ENCODE data around the gene DDX10.

The DDX10 gene

GRCh38 chr11:108923413-108923812, 258.5 kb downstream of the DDX10 start:
- H3K27ac ChIP-seq, result no peak overlapping the region
- no peak overlapping the region for H3K9ac ChIP-seq (ENCODE audit: insufficient read length)
- no peaks in the 10 kb centered on the region for H3K9me3 ChIP-seq (ENCODE audit: low read depth, low read length)
- DNase-seq (ENCODE audit: low read depth, low spot score), result no peak
- H3K4me3 ChIP-seq, result no peak overlapping the region
- H3K36me3 ChIP-seq (ENCODE audit: insufficient read depth, low read length), result no peaks in the 10 kb centered on the region; the same call in 1 of the 2 replicates
- no peak for TF ChIP-seq POLR2AphosphoS5 (IDR thresholded peaks at IDR 0.05; ENCODE audit: borderline replicate concordance, low read depth, low read length)
- no peak for TF ChIP-seq FOXP2 (optimal IDR thresholded peaks at IDR 0.05; ENCODE audit: control extremely low read depth, extremely low read length, insufficient read depth)
- TF ChIP-seq EZH2 (IDR thresholded peaks at IDR 0.05), result no peak

GRCh38 chr11:108926171-108926840, 261.4 kb downstream of the DDX10 start:
- Histone ChIP-seq H3K4me3 (peak overlapping the region; percentile 29), H3K27ac (peak overlapping the region; percentile 4; the same call in 1 of the 2 replicates), H3K36me3 (ENCODE audit: insufficient read depth, low read length) (peaks cover 8% of the 10 kb centered on the region), H3K9me3 (ENCODE audit: low read depth, low read length) (no peaks in the 10 kb centered on the region), H3K9ac (ENCODE audit: insufficient read length) (no peak overlapping the region)
- no peak for DNase-seq (ENCODE audit: low read depth, low spot score)
- TF ChIP-seq FOXP2 (optimal IDR thresholded peaks at IDR 0.05; ENCODE audit: control extremely low read depth, extremely low read length, insufficient read depth) (no peak), POLR2AphosphoS5 (IDR thresholded peaks at IDR 0.05; ENCODE audit: borderline replicate concordance, low read depth, low read length) (no peak), EZH2 (IDR thresholded peaks at IDR 0.05) (no peak)

GRCh38 chr11:108926841-108927577, 262.1 kb downstream of the DDX10 start:
- peaks cover 8% of the 10 kb centered on the region for H3K36me3 ChIP-seq (ENCODE audit: insufficient read depth, low read length)
- H3K27ac ChIP-seq, result peak overlapping the region; percentile 4; the same call in 1 of the 2 replicates
- no peak overlapping the region for H3K4me3 ChIP-seq
- no peaks in the 10 kb centered on the region for H3K9me3 ChIP-seq (ENCODE audit: low read depth, low read length)
- no peak for TF ChIP-seq EZH2 (IDR thresholded peaks at IDR 0.05)
- TF ChIP-seq FOXP2 (optimal IDR thresholded peaks at IDR 0.05; ENCODE audit: control extremely low read depth, extremely low read length, insufficient read depth), result no peak
- no peak for TF ChIP-seq POLR2AphosphoS5 (IDR thresholded peaks at IDR 0.05; ENCODE audit: borderline replicate concordance, low read depth, low read length)
- DNase-seq (ENCODE audit: low read depth, low spot score), result no peak
- no peak overlapping the region for H3K9ac ChIP-seq (ENCODE audit: insufficient read length)

DNA sequence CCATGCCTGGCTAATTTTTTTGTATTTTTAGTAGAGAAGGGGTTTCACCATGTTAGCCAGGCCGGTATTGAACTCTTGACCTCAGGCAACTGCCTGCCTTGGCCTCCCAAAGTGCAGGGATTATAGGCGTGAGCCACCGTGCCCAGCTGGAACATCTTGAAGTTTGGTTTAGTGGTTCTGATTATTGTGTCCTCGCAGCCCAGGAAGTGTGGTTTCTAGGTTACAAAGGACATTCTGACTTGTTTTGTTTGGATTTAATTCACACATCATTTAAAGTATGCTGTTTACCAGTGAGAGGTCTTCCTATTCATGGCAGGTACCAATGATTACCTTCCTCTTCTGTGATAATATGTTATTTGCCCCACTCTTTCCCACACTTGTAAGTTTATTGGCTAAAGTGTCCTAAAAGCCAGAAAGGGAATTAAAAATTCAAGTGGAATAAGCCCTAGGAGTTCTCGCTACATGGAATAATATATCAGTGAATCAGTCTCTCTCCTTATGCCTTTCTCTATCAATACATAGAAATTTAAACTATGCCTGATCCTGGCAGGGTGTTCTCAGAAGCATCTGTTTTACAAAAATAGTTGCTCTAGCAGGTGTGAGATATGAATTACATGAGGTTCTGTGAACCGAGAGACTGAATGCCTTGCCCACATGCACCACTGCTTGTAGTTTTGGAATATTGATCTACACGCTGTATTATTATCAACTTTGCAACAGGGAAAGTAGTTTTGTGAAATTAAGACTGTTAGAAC, 263.1 kb downstream of the DDX10 start:
- Histone ChIP-seq H3K27ac (no peak overlapping the region), H3K36me3 (ENCODE audit: insufficient read depth, low read length) (peaks cover 8% of the 10 kb centered on the region), H3K4me3 (no peak overlapping the region), H3K9ac (ENCODE audit: insufficient read length) (no peak overlapping the region), H3K9me3 (ENCODE audit: low read depth, low read length) (no peaks in the 10 kb centered on the region)
- no peak for DNase-seq (ENCODE audit: low read depth, low spot score)
- no peak for TF ChIP-seq FOXP2 (optimal IDR thresholded peaks at IDR 0.05; ENCODE audit: control extremely low read depth, extremely low read length, insufficient read depth)
- TF ChIP-seq EZH2 (IDR thresholded peaks at IDR 0.05), result no peak
- TF ChIP-seq POLR2AphosphoS5 (IDR thresholded peaks at IDR 0.05; ENCODE audit: borderline replicate concordance, low read depth, low read length), result no peak

GRCh38 chr11:108929241-108929640, 264.4 kb downstream of the DDX10 start:
- TF ChIP-seq FOXP2 (optimal IDR thresholded peaks at IDR 0.05; ENCODE audit: control extremely low read depth, extremely low read length, insufficient read depth) (no peak), EZH2 (IDR thresholded peaks at IDR 0.05) (no peak), POLR2AphosphoS5 (IDR thresholded peaks at IDR 0.05; ENCODE audit: borderline replicate concordance, low read depth, low read length) (no peak)
- H3K27ac ChIP-seq, result no peak overlapping the region
- no peak for DNase-seq (ENCODE audit: low read depth, low spot score)
- H3K9ac ChIP-seq (ENCODE audit: insufficient read length), result no peak overlapping the region
- peaks cover 8% of the 10 kb centered on the region for H3K36me3 ChIP-seq (ENCODE audit: insufficient read depth, low read length)
- H3K4me3 ChIP-seq, result no peak overlapping the region
- no peaks in the 10 kb centered on the region for H3K9me3 ChIP-seq (ENCODE audit: low read depth, low read length)

- no peak for DNase-seq (ENCODE audit: low read depth, low spot score)
- no peaks in the 10 kb centered on the region for H3K9me3 ChIP-seq (ENCODE audit: low read depth, low read length)
- TF ChIP-seq EZH2 (IDR thresholded peaks at IDR 0.05), result no peak
- no peak for TF ChIP-seq FOXP2 (optimal IDR thresholded peaks at IDR 0.05; ENCODE audit: control extremely low read depth, extremely low read length, insufficient read depth)
- no peak for TF ChIP-seq POLR2AphosphoS5 (IDR thresholded peaks at IDR 0.05; ENCODE audit: borderline replicate concordance, low read depth, low read length)
- no peak overlapping the region for H3K27ac ChIP-seq
- peaks cover 11% of the 10 kb centered on the region for H3K36me3 ChIP-seq (ENCODE audit: insufficient read depth, low read length)
- H3K4me3 ChIP-seq, result no peak overlapping the region
- no peak overlapping the region for H3K9ac ChIP-seq (ENCODE audit: insufficient read length)
Observed at GRCh38 chr11:108931168-108931567, 266.3 kb downstream of the DDX10 start.

DNA sequence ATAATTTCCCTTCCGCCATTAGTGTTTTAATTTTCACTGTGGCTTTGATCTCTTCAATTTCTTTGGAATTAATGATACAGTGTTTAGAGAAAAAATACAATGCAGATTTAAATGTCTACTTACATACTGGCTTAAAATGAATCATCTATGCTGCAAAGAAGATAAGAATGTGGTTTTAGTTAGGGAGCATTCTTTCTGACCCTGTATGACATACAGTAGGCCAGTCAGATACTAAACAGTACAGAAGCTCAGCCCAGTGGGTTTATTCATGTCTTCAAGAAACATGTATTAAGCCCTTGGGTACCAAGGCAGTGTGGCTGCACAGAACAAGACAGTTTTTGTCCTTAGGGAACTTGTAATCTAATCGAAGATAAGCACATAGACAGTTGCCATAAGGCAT, 268.8 kb downstream of the DDX10 start:
- TF ChIP-seq FOXP2 (optimal IDR thresholded peaks at IDR 0.05; ENCODE audit: control extremely low read depth, extremely low read length, insufficient read depth) (no peak), EZH2 (IDR thresholded peaks at IDR 0.05) (no peak), POLR2AphosphoS5 (IDR thresholded peaks at IDR 0.05; ENCODE audit: borderline replicate concordance, low read depth, low read length) (no peak)
- peaks cover 11% of the 10 kb centered on the region for H3K36me3 ChIP-seq (ENCODE audit: insufficient read depth, low read length)
- H3K9me3 ChIP-seq (ENCODE audit: low read depth, low read length), result no peaks in the 10 kb centered on the region
- no peak overlapping the region for H3K4me3 ChIP-seq
- H3K27ac ChIP-seq, result no peak overlapping the region
- no peak for DNase-seq (ENCODE audit: low read depth, low spot score)
- H3K9ac ChIP-seq (ENCODE audit: insufficient read length), result no peak overlapping the region

GRCh38 chr11:108934289-108934688, 269.4 kb downstream of the DDX10 start:
- Histone ChIP-seq H3K9ac (ENCODE audit: insufficient read length) (no peak overlapping the region), H3K27ac (no peak overlapping the region), H3K4me3 (no peak overlapping the region), H3K36me3 (ENCODE audit: insufficient read depth, low read length) (peaks cover 8% of the 10 kb centered on the region), H3K9me3 (ENCODE audit: low read depth, low read length) (no peaks in the 10 kb centered on the region)
- no peak for TF ChIP-seq FOXP2 (optimal IDR thresholded peaks at IDR 0.05; ENCODE audit: control extremely low read depth, extremely low read length, insufficient read depth)
- DNase-seq (ENCODE audit: low read depth, low spot score), result no peak
